K562 (cell line): ENCODE measurements around the gene TTC39C. TPM values are rescaled to one million over a fixed set of nuclear protein-coding genes. Genes with fewer than 3 reads are reported as not detected.

Source experiments
- ATAC-seq: fragments of 200-7000 bp; cut with Tn5 transposase; 3 replicates; pipeline ENCODE4 v1.9.1; 2020; ENCODE audit warnings: moderate library complexity
- BruUV-seq: library from RNA; stranded (reverse); fragments of 400-500 nt; replicated peaks from 2 replicates; lab custom pipeline; 2021; lab: Mats Ljungman, UMichigan
- CTCF ChIA-PET: fragments of 300-600 bp; formaldehyde crosslinking; extraction: SDS; loops from one replicate; lab custom pipeline; 2021; ENCODE audit warnings: low intra/inter-chr PET ratio; lab: Yijun Ruan, JAX
- POLR2A ChIA-PET: fragments of 300-600, 350-650 bp; sonication (Branson Sonifier 250); formaldehyde crosslinking; extraction: SDS; loops from one replicate; lab custom pipeline; 2021; ENCODE audit warnings: antibody characterized with exemption, inconsistent platforms; lab: Yijun Ruan, JAX
- DNase-seq, 4 experiments: peaks; one replicate each; pipeline versions ENCODE4 v3.0.0 to v3.0.0-alpha.2; 2011 to 2018; ENCODE audit warnings: low spot score in 3 of 4, mixed read lengths in 3 of 4; ENCODE audit errors: extremely low read depth in 1 of 4
- FAIRE-seq: peaks from 2 replicates; lab custom pipeline; 2011; peaks lifted over from hg19 to GRCh38; lab: Jason Lieb, UNC
- H2AFZ ChIP-seq: 2 replicates; pipeline ENCODE4 v1.6.0; 2011; ENCODE audit warnings: low read depth, low read length, control low read depth, inconsistent platforms
- H3K27ac ChIP-seq: fragments of 200-600 bp; 3 replicates; pipeline ENCODE4 v1.8.0; 2011; ENCODE audit warnings: low read depth, mild to moderate bottlenecking, control low read depth, inconsistent platforms, low read length, moderate library complexity, mixed read lengths; ENCODE audit errors: extremely low read depth
- H3K27me3 ChIP-seq, 2 experiments: fragments of 300-600 bp in 1 of 2; 2 replicates in 1 of 2; 3 replicates in 1 of 2; pipeline versions ENCODE4 v1.6.0 to v1.8.0; 2011; ENCODE audit warnings: inconsistent platforms in 2 of 2, low read length in 2 of 2, mild to moderate bottlenecking in 1 of 2, mixed read lengths in 1 of 2, moderate library complexity in 1 of 2; ENCODE audit not compliant: control insufficient read depth in 2 of 2, insufficient read depth in 2 of 2
- H3K36me3 ChIP-seq: fragments of 300-600 bp; 3 replicates; pipeline ENCODE4 v1.8.0; 2011; ENCODE audit warnings: mild to moderate bottlenecking, low read length, inconsistent platforms; ENCODE audit not compliant: control insufficient read depth, insufficient read depth
- H3K4me1 ChIP-seq, 2 experiments: fragments of 200-600 bp in 1 of 2; replicated peaks in 1 of 2; 2 replicates in 1 of 2; 3 replicates in 1 of 2; pipeline versions ENCODE4 v1.5.1 to v1.8.0; 2011; ENCODE audit warnings: inconsistent platforms in 2 of 2, low read length in 2 of 2, mild to moderate bottlenecking in 1 of 2, mixed read lengths in 1 of 2, moderate library complexity in 1 of 2; ENCODE audit not compliant: control insufficient read depth in 2 of 2, insufficient read depth in 2 of 2
- H3K4me2 ChIP-seq: 2 replicates; pipeline ENCODE4 v1.6.1; 2011; ENCODE audit warnings: low read length, control low read depth, inconsistent platforms, mixed read lengths; ENCODE audit not compliant: insufficient read depth
- H3K4me3 ChIP-seq: fragments of 200-600 bp; sonication (generic), shearing (Covaris generic); 2 replicates; pipeline ENCODE4 v1.5.1; 2016; ENCODE audit warnings: control low read depth, inconsistent platforms
- H3K79me2 ChIP-seq: fragments of 200-600 bp; 3 replicates; pipeline ENCODE4 v1.8.0; 2011; ENCODE audit warnings: low read length, inconsistent platforms; ENCODE audit not compliant: control insufficient read depth, insufficient read depth
- H3K9ac ChIP-seq, 2 experiments: 2 replicates each; pipeline versions ENCODE4 v1.6.0 to v1.6.1; 2011; ENCODE audit warnings: low read depth in 2 of 2, low read length in 2 of 2, control low read depth in 1 of 2, inconsistent platforms in 1 of 2, mild to moderate bottlenecking in 1 of 2, mixed read lengths in 1 of 2; ENCODE audit not compliant: insufficient read depth in 1 of 2
- H3K9me1 ChIP-seq: one replicate; pipeline ENCODE4 v1.6.0; 2011; ENCODE audit warnings: inconsistent platforms, mild to moderate bottlenecking, low read length, moderate library complexity; ENCODE audit not compliant: control insufficient read depth, insufficient read depth
- H3K9me3 ChIP-seq: replicated peaks from 2 replicates; pipeline ENCODE4 v1.5.1; 2011; ENCODE audit warnings: low read depth, low read length, inconsistent platforms; ENCODE audit not compliant: control insufficient read depth, insufficient read depth
- H4K20me1 ChIP-seq: replicated peaks from 2 replicates; pipeline ENCODE4 v1.6.1; 2011; ENCODE audit warnings: low read length, inconsistent platforms, mixed read lengths; ENCODE audit not compliant: control insufficient read depth, insufficient read depth
- ARID3A ChIP-seq: IDR thresholded peaks from 2 replicates; pipeline ENCODE4 v1.6.1; 2012; ENCODE audit warnings: low read depth, low read length, improper control_type of control experiment, borderline replicate concordance
- CAMTA2 ChIP-seq: fragments of 250-450 bp; sonication (Bioruptor Pico); conservative IDR thresholded peaks from 2 replicates; pipeline ENCODE4 v1.5.1; 2022
- CBFA2T2 ChIP-seq: fragments of 450-650 bp; conservative IDR thresholded peaks from 2 replicates; pipeline ENCODE4 v1.6.1; 2017; ENCODE audit warnings: mild to moderate bottlenecking
- CSDE1 ChIP-seq, 2 experiments: fragments of 450-650 bp; IDR thresholded peaks; 2 replicates each; pipeline ENCODE4 v1.6.1; 2016; ENCODE audit warnings: mild to moderate bottlenecking in 1 of 2
- ETV1 ChIP-seq: fragments of 450-650 bp; conservative IDR thresholded peaks from 2 replicates; pipeline ENCODE4 v1.6.1; 2016; ENCODE audit warnings: missing genetic modification characterization, control low read depth, low read depth, missing compliant biosample characterization
- SLC30A9 ChIP-seq: fragments of 250-450 bp; sonication (Bioruptor Pico); IDR thresholded peaks from 2 replicates; pipeline ENCODE4 v1.8.0; 2022; ENCODE audit warnings: mild to moderate bottlenecking, moderate library complexity
- SPI1 ChIP-seq: IDR thresholded peaks from 2 replicates; pipeline ENCODE4 v1.6.1; 2011; ENCODE audit warnings: low read depth, low read length, control low read depth, borderline replicate concordance
- SRSF9 ChIP-seq: fragments of 200-400 bp; formaldehyde crosslinking; IDR thresholded peaks from 2 replicates; pipeline ENCODE4 v1.6.1; 2017; ENCODE audit warnings: low read depth, low read length, borderline replicate concordance
- TBL1XR1 ChIP-seq, 2 experiments: IDR thresholded peaks; 2 replicates each; pipeline ENCODE4 v1.6.1; 2012; ENCODE audit warnings: improper control_type of control experiment in 2 of 2, low read length in 2 of 2, mild to moderate bottlenecking in 1 of 2
- ZBTB49 ChIP-seq: sonication (generic); formaldehyde crosslinking; IDR thresholded peaks from 2 replicates; pipeline ENCODE4 v1.8.0; 2022; ENCODE audit warnings: missing genetic modification reagents, mild to moderate bottlenecking, borderline replicate concordance
- ZNF143 ChIP-seq: sonication (generic); formaldehyde crosslinking; IDR thresholded peaks from 2 replicates; pipeline ENCODE4 v1.9.0; 2022; ENCODE audit warnings: mild to moderate bottlenecking, missing genetic modification reagents
- ZNF146 ChIP-seq: IDR thresholded peaks from one replicate; pipeline ENCODE4 v1.6.1; 2018; ENCODE audit warnings: missing compliant biosample characterization; ENCODE audit not compliant: unreplicated experiment
- ZNF232 ChIP-seq: sonication (generic); formaldehyde crosslinking; IDR thresholded peaks from 2 replicates; pipeline ENCODE4 v1.8.0; 2022; ENCODE audit warnings: mild to moderate bottlenecking, missing genetic modification reagents
- WGBS: fragments of 100-300 bp; shearing (Covaris generic); methylation state at CpG from one replicate; pipeline ENCODE4 v1.1.6; 2016; ENCODE audit warnings: low coverage, mixed read lengths; ENCODE audit not compliant: insufficient coverage; ENCODE audit errors: missing lambda C conversion rate; 5-methylcytosine and 5-hydroxymethylcytosine counted together
- in situ Hi-C: fragments of 300-500 bp; cut with MboI; formaldehyde crosslinking; loops from 4 replicates; pipeline ENCODE4 v1.15.0; 2018; ENCODE audit warnings: inconsistent platforms, mixed read lengths
- intact Hi-C: fragments of 100-400 bp; cut with micrococcal nuclease; formaldehyde crosslinking; loops from 2 replicates; pipeline ENCODE4 v1.14.2; 2022
- polyA plus RNA-seq, 8 experiments: library from polyadenylated mRNA; depleted of rRNA in 4 of 8; stranded (reverse) in 5 of 8; unstranded in 3 of 8; fragments of >200 nt; fragmentation: Nextera tagmentation in 2 of 8; fragmentation: Illumina TruSeq in 1 of 8; extraction: Ambion mirVana in 2 of 8; extraction: Trizol in 1 of 8; gene quantifications; 2 replicates each; pipeline versions ENCODE4 v1.2.1 to v1.2.3, GENCODE V29; 2011 to 2014; ENCODE audit warnings: inconsistent platforms in 1 of 8, missing spikeins in 1 of 8
- total RNA-seq, 7 experiments: library from RNA; depleted of rRNA in 6 of 7; stranded (reverse); fragments of >200 nt in 6 of 7; fragmentation: Illumina TruSeq in 2 of 7; extraction: Trizol in 2 of 7; gene quantifications; 2 replicates each; pipeline versions ENCODE4 v1.2.1 to v1.2.3, GENCODE V29; 2011 to 2021; ENCODE audit warnings: low replicate concordance in 1 of 7

TTC39C gene
- total and polyA plus RNA-seq, 9 of the 15 experiments (the other 6 are each of a cell fraction or from before 2014, with no cell fraction given), result 0.01 to 0.58 (median 0.18) TPM; not detected in 5

GRCh38 chr18:24126155-24126961 is 111.8 kb downstream of the TTC39C start:
- Histone ChIP-seq H3K36me3 (no peaks in the 10 kb centered on the region), H3K27me3 (no peaks in the 10 kb centered on the region), H3K9ac (no peak overlapping the region), H3K4me2 (no peak overlapping the region), H4K20me1 (no peaks in the 10 kb centered on the region), H3K9me3 (no peaks in the 10 kb centered on the region), H3K4me3 (no peak overlapping the region), H3K4me1 (no peaks in the 10 kb centered on the region), H3K27ac (no peak overlapping the region), H2AFZ (no peak overlapping the region), H3K9me1 (no peaks in the 10 kb centered on the region), H3K79me2 (no peaks in the 10 kb centered on the region)
- no TSS peak for BruUV-seq
- DNase-seq (no peak), FAIRE-seq (no peak), ATAC-seq (no peak)
- no peak for TF ChIP-seq ZBTB49 (CRISPR knock-in tag)
- no peak for TF ChIP-seq ZNF232 (CRISPR knock-in tag)
- TF ChIP-seq CSDE1 (IDR thresholded peaks at IDR 0.05), result no peak
- no peak for TF ChIP-seq ARID3A
- no peak for TF ChIP-seq SPI1
- TF ChIP-seq SLC30A9, result no peak
- no peak for TF ChIP-seq TBL1XR1 (IDR thresholded peaks at IDR 0.05; ENCODE audit: low read length in 2 of 2)
- TF ChIP-seq CAMTA2 (CRISPR knock-in tag), result no peak
- TF ChIP-seq ZNF143 (CRISPR knock-in tag), result no peak
- no peak for TF ChIP-seq CBFA2T2
- no peak for TF ChIP-seq ETV1 (tag)
- no peak for TF ChIP-seq SRSF9
- no peak for TF ChIP-seq ZNF146 (CRISPR knock-in tag)
- intact Hi-C loops, result no loop called here
- in situ Hi-C loops, result no loop called here
- ChIA-PET CTCF (no interaction called here), POLR2A (no interaction called here)
- WGBS, result 3% methylated on average over 3 of the region's 3 CpGs
